ENCODE measurements around the gene CFAP61. TPM values are rescaled to one million over a fixed set of nuclear protein-coding genes. Genes with fewer than 3 reads are reported as not detected.
"Not testable (repeated sequence)": the region's sequence is repeated elsewhere in the genome, so short reads cannot be mapped to it uniquely, and the experiment has no call there.

CFAP61 gene
- total RNA-seq, 1 experiment from 2014 or later = 0.19 TPM

DNA sequence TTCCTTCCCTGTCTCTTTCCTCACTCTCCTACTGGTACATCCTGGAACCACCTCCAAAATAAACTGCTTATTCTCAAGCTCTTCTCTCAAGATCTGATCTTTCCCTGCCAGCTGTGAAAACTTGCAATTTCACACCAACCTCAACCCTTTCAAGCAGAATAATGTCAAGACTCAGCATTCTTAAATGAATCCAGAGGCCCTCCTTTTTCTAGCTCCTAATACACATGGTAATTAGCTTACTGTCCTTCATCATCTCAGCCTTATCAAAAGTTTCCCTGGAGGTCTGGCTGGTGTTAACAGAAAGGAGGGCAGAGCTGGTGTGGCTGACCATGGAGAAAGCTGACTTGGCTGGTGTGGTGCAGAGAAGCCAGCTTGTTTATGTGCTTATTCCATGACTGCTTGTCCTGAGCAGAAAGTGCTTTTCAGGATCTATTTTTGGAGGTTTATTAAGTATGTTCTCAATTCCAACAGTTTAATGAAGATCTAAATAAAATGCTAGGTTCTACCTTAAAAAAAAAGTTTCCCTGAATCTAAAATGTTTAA lies 50.5 kb downstream of the CFAP61 start:
- Histone ChIP-seq H3K36me3 (ENCODE audit: insufficient read depth, low read length) (no peaks in the 10 kb centered on the region), H3K9ac (ENCODE audit: low read length) (no peak overlapping the region), H3K4me1 (ENCODE audit: low read length) (no peaks in the 10 kb centered on the region), H3K4me2 (ENCODE audit: low read depth, low read length, poor library complexity, severe bottlenecking) (no peak overlapping the region), H4K20me1 (ENCODE audit: insufficient read depth, low read depth, low read length) (no peaks in the 10 kb centered on the region), H3K27me3 (ENCODE audit: low read length) (no peaks in the 10 kb centered on the region), H3K9me3 (ENCODE audit: low read length) (no peaks in the 10 kb centered on the region), H3K4me3 (ENCODE audit: low read length) (no peak overlapping the region), H3K9me2 (replicated peaks; ENCODE audit: insufficient read depth, low read length) (no peaks in the 10 kb centered on the region), H2AFZ (ENCODE audit: low read length) (no peak overlapping the region), H3K79me2 (ENCODE audit: low read length) (no peaks in the 10 kb centered on the region), H3K27ac (ENCODE audit: low read length) (no peak overlapping the region)
- no peak for DNase-seq

DNA sequence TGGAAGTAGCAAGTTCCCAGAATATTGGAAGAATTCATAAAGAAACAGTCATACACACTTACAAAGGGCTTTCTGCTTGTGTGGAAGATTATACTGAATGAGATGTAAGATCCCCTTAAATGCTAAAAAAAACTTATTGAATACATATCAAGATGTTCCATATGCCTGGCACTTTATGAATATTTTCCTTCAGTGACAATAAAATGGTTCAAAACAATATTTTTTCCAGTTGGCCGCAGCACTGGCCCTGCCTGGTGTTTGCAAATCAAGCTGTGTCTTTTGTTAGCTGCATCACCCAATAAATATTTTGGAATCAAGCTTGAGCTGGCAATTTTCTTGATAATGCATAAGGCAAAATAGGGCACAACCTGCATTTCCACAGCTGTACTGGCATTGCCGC lies 51.2 kb downstream of the CFAP61 start:
- no peaks in the 10 kb centered on the region for H3K9me2 ChIP-seq (replicated peaks; ENCODE audit: insufficient read depth, low read length)
- no peaks in the 10 kb centered on the region for H3K27me3 ChIP-seq (ENCODE audit: low read length)
- no peak for DNase-seq
- H3K79me2 ChIP-seq (ENCODE audit: low read length) = no peaks in the 10 kb centered on the region
- no peaks in the 10 kb centered on the region for H3K4me1 ChIP-seq (ENCODE audit: low read length)
- no peak overlapping the region for H2AFZ ChIP-seq (ENCODE audit: low read length)
- no peak overlapping the region for H3K4me3 ChIP-seq (ENCODE audit: low read length)
- H4K20me1 ChIP-seq (ENCODE audit: insufficient read depth, low read depth, low read length) = no peaks in the 10 kb centered on the region
- H3K27ac ChIP-seq (ENCODE audit: low read length) = no peak overlapping the region
- H3K9me3 ChIP-seq (ENCODE audit: low read length) = no peaks in the 10 kb centered on the region
- H3K9ac ChIP-seq (ENCODE audit: low read length) = no peak overlapping the region
- H3K36me3 ChIP-seq (ENCODE audit: insufficient read depth, low read length) = no peaks in the 10 kb centered on the region
- no peak overlapping the region for H3K4me2 ChIP-seq (ENCODE audit: low read depth, low read length, poor library complexity, severe bottlenecking)

DNA sequence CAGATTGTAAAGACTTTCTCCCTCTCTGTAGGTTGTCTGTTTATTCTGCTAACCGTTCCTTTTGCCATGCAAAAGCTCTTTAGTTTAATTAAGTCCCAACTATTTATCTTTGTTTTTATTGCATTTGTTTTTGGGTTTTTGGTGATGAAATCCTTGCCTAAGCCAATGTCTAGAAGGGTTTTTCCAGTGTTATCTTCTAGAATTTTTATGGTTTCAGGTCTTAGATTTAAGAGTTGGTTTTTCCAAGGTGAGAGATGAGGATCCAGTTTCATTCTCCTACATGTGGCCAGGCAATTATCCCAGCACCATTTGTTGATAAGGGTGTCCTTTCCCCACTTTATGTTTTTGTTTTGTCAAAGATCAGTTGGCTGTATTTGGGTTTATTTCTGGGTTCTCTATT lies 70.9 kb downstream of the CFAP61 start:
- not testable (repeated sequence) for H3K79me2 ChIP-seq (ENCODE audit: low read length); H3K27me3 ChIP-seq (ENCODE audit: low read length); H3K9me2 ChIP-seq (replicated peaks; ENCODE audit: insufficient read depth, low read length); H3K27ac ChIP-seq (ENCODE audit: low read length); H3K4me3 ChIP-seq (ENCODE audit: low read length); H3K4me1 ChIP-seq (ENCODE audit: low read length); H3K9me3 ChIP-seq (ENCODE audit: low read length); H2AFZ ChIP-seq (ENCODE audit: low read length); H3K9ac ChIP-seq (ENCODE audit: low read length); H4K20me1 ChIP-seq (ENCODE audit: insufficient read depth, low read depth, low read length); H3K4me2 ChIP-seq (ENCODE audit: low read depth, low read length, poor library complexity, severe bottlenecking); H3K36me3 ChIP-seq (ENCODE audit: insufficient read depth, low read length); DNase-seq

DNA sequence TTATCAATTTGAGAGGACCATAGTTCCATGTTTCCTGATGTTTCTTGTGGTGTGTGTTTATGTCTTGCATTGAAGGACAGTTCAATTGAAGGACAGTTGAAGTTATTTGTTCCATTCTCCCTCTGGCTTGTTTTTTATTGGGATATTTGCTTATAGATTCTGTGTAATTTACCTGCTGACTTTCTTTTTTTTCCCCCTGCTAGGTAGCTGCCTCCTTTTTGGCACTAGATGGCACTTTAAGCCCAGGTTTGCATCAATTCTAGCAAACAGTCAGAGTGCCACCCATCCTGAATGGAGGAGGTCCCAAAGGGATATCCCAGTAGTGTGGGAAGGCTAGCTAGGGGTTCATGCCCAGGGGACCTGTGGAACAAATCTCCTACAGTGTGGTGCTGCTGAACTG lies 78.1 kb downstream of the CFAP61 start:
- Histone ChIP-seq H3K9ac (ENCODE audit: low read length) (no peak overlapping the region), H3K4me1 (ENCODE audit: low read length) (no peaks in the 10 kb centered on the region), H3K27ac (ENCODE audit: low read length) (no peak overlapping the region), H3K4me3 (ENCODE audit: low read length) (no peak overlapping the region), H3K79me2 (ENCODE audit: low read length) (no peaks in the 10 kb centered on the region), H3K4me2 (ENCODE audit: low read depth, low read length, poor library complexity, severe bottlenecking) (no peak overlapping the region), H2AFZ (ENCODE audit: low read length) (no peak overlapping the region), H3K27me3 (ENCODE audit: low read length) (peaks cover 4% of the 10 kb centered on the region; the same call in 1 of the 2 replicates), H4K20me1 (ENCODE audit: insufficient read depth, low read depth, low read length) (no peaks in the 10 kb centered on the region), H3K9me2 (replicated peaks; ENCODE audit: insufficient read depth, low read length) (no peaks in the 10 kb centered on the region), H3K36me3 (ENCODE audit: insufficient read depth, low read length) (no peaks in the 10 kb centered on the region), H3K9me3 (ENCODE audit: low read length) (0 out of 2 replicates have a peak, but pooled peaks cover 3% of the 10 kb centered on the region)
- DNase-seq = peak; percentile 64

DNA sequence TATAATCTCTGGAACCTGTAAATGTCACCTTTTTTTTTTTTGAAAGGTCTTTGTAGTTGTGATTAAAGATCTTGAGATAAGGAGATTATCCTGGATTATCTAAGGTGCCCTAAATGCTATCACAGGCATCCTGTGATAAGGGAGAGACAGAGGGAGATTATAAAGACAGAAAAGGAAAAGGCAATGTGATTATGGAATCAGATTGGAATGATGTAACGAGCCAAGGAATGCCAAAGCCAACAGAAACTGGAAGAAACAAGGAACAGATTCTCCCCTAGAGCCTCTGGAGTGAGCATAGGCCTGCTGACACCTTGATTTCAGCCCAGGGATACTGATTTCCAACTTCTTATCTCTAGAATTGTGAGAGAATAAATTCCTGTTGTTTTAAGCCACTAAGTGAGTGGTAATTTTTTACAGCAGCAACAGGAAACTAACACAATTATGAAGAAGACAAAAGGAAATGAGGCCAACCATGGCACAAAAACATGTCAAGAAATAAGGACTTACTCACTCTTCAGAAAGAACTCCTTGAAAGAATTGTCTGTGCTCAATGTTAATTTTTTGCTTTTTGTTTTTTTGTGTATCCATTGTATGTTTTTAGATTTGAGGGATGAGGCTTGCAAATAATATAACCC lies 82.7 kb downstream of the CFAP61 start:
- Histone ChIP-seq H3K9ac (ENCODE audit: low read length) (no peak overlapping the region), H3K4me2 (ENCODE audit: low read depth, low read length, poor library complexity, severe bottlenecking) (no peak overlapping the region), H3K27me3 (ENCODE audit: low read length) (peaks cover 4% of the 10 kb centered on the region; the same call in 1 of the 2 replicates), H3K9me3 (ENCODE audit: low read length) (0 out of 2 replicates have a peak, but pooled peaks cover 6% of the 10 kb centered on the region), H3K4me3 (ENCODE audit: low read length) (no peak overlapping the region), H3K4me1 (ENCODE audit: low read length) (no peaks in the 10 kb centered on the region), H3K9me2 (replicated peaks; ENCODE audit: insufficient read depth, low read length) (no peaks in the 10 kb centered on the region), H4K20me1 (ENCODE audit: insufficient read depth, low read depth, low read length) (no peaks in the 10 kb centered on the region), H3K79me2 (ENCODE audit: low read length) (no peaks in the 10 kb centered on the region), H3K36me3 (ENCODE audit: insufficient read depth, low read length) (no peaks in the 10 kb centered on the region), H2AFZ (ENCODE audit: low read length) (no peak overlapping the region), H3K27ac (ENCODE audit: low read length) (no peak overlapping the region)
- DNase-seq = no peak

DNA sequence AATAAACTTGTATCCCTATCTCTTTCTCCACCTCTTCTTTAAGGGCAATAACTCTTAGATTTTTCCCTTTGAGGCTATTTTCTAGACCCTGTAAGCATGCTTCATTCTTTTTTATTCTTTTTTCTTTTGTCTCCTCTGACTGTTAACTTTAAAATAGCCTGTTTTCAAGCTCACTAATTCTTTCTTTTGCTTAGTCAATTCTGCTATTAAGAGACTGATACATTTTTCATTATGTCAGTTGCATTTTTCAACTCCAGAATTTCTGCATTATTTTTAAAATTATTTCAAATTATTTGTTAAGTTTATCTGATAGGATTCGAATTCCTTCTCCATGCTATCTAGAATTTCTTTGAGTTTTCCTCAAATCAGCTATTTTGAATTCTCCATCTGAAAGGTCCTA lies 84.0 kb downstream of the CFAP61 start:
- H3K9me2 ChIP-seq (replicated peaks; ENCODE audit: insufficient read depth, low read length) = no peaks in the 10 kb centered on the region
- no peaks in the 10 kb centered on the region for H4K20me1 ChIP-seq (ENCODE audit: insufficient read depth, low read depth, low read length)
- no peak for DNase-seq
- no peak overlapping the region for H3K27ac ChIP-seq (ENCODE audit: low read length)
- H3K4me1 ChIP-seq (ENCODE audit: low read length) = no peaks in the 10 kb centered on the region
- 0 out of 2 replicates have a peak, but pooled peaks cover 6% of the 10 kb centered on the region for H3K9me3 ChIP-seq (ENCODE audit: low read length)
- H3K4me2 ChIP-seq (ENCODE audit: low read depth, low read length, poor library complexity, severe bottlenecking) = no peak overlapping the region
- no peaks in the 10 kb centered on the region for H3K79me2 ChIP-seq (ENCODE audit: low read length)
- peaks cover 4% of the 10 kb centered on the region; the same call in 1 of the 2 replicates for H3K27me3 ChIP-seq (ENCODE audit: low read length)
- no peak overlapping the region for H3K9ac ChIP-seq (ENCODE audit: low read length)
- H3K36me3 ChIP-seq (ENCODE audit: insufficient read depth, low read length) = no peaks in the 10 kb centered on the region
- no peak overlapping the region for H2AFZ ChIP-seq (ENCODE audit: low read length)
- no peak overlapping the region for H3K4me3 ChIP-seq (ENCODE audit: low read length)

DNA sequence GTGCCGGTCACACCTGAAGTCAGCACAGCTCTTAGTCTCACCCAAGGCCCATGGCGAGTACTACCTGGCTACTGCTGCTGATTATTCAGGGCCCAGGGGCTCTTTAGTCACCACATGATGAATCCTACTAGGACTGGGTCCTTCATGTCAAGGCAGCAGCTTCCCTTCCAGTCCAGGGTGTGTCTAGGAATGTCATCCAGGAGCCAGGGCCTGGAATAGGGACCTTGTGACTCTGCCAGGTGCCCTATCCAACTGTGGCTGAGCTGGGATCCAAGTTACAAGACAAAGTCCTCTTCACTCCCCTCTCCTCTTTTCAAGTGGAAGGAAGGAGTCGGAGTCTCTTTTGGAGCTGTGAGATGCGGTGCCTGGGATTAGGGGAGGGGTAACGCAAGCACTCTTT lies 85.5 kb downstream of the CFAP61 start:
- Histone ChIP-seq H2AFZ (ENCODE audit: low read length) (no peak overlapping the region), H3K9me3 (ENCODE audit: low read length) (0 out of 2 replicates have a peak, but pooled peaks cover 6% of the 10 kb centered on the region), H3K27me3 (ENCODE audit: low read length) (peaks cover 4% of the 10 kb centered on the region; the same call in 1 of the 2 replicates), H3K4me3 (ENCODE audit: low read length) (no peak overlapping the region), H3K36me3 (ENCODE audit: insufficient read depth, low read length) (no peaks in the 10 kb centered on the region), H4K20me1 (ENCODE audit: insufficient read depth, low read depth, low read length) (no peaks in the 10 kb centered on the region), H3K4me2 (ENCODE audit: low read depth, low read length, poor library complexity, severe bottlenecking) (no peak overlapping the region), H3K27ac (ENCODE audit: low read length) (no peak overlapping the region), H3K4me1 (ENCODE audit: low read length) (no peaks in the 10 kb centered on the region), H3K79me2 (ENCODE audit: low read length) (no peaks in the 10 kb centered on the region), H3K9ac (ENCODE audit: low read length) (no peak overlapping the region), H3K9me2 (replicated peaks; ENCODE audit: insufficient read depth, low read length) (no peaks in the 10 kb centered on the region)
- no peak for DNase-seq

DNA sequence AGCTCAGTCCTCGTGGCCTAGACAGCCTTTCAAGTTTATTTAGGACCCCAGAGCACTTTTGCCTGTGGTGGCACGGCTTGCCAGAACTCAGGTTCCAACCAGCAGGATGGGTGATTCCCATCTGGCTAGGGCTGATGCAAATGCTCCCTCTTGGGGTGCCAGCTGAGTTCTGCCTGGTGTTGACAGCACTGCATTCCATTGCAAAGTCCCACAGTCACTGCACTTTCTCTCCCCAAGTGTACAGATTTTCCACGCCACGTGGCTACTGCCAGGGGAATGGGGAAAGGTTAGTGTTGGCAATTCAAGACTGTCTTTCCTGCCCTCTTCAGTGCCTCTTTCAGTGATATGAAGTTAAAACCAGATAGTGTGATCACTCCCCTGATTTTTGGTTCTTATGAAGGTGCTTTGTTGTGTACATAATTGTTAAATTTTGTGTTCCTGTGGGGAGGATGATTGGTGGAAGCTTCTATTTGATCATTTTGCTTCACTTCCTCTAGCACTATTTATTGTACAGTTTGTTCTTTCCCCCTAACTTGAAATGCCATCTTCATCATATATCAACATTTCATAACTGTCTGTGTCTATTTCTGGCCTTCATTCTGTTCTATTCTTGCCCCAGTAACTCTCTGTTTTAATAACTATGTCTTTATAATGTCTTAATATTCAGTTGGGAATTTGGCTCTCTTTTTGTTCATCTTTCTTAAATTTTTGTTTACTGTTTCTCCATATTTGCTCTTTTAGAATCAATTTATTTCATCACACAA lies 86.2 kb downstream of the CFAP61 start:
- no peaks in the 10 kb centered on the region for H3K36me3 ChIP-seq (ENCODE audit: insufficient read depth, low read length)
- H3K79me2 ChIP-seq (ENCODE audit: low read length) = no peaks in the 10 kb centered on the region
- no peak overlapping the region for H3K27ac ChIP-seq (ENCODE audit: low read length)
- no peaks in the 10 kb centered on the region for H3K9me2 ChIP-seq (replicated peaks; ENCODE audit: insufficient read depth, low read length)
- H3K27me3 ChIP-seq (ENCODE audit: low read length) = peaks cover 4% of the 10 kb centered on the region; the same call in 1 of the 2 replicates
- no peaks in the 10 kb centered on the region for H4K20me1 ChIP-seq (ENCODE audit: insufficient read depth, low read depth, low read length)
- no peak overlapping the region for H3K9ac ChIP-seq (ENCODE audit: low read length)
- H2AFZ ChIP-seq (ENCODE audit: low read length) = no peak overlapping the region
- no peak overlapping the region for H3K4me2 ChIP-seq (ENCODE audit: low read depth, low read length, poor library complexity, severe bottlenecking)
- 0 out of 2 replicates have a peak, but pooled peaks cover 6% of the 10 kb centered on the region for H3K9me3 ChIP-seq (ENCODE audit: low read length)
- H3K4me3 ChIP-seq (ENCODE audit: low read length) = no peak overlapping the region
- no peak for DNase-seq
- H3K4me1 ChIP-seq (ENCODE audit: low read length) = no peaks in the 10 kb centered on the region

All from Karpas-422 (cell line).